BJ (cell line): ENCODE data around the gene MAP10. TPM values are rescaled to one million over a fixed set of nuclear protein-coding genes. Genes with fewer than 3 reads are reported as not detected.

Experiments
- CTCF ChIA-PET: fragments of 350-600 bp; formaldehyde crosslinking; extraction: SDS; loops from one replicate; lab custom pipeline; 2021; ENCODE audit warnings: antibody characterized with exemption, inconsistent platforms; lab: Yijun Ruan, JAX
- POLR2A ChIA-PET: fragments of 300-600 bp; sonication (Branson Sonifier 250); formaldehyde crosslinking; extraction: SDS; loops from one replicate; lab custom pipeline; 2021; ENCODE audit warnings: antibody characterized with exemption; lab: Charles Lee
- DNase-seq: peaks from one replicate; pipeline ENCODE4 v3.0.0-alpha.2; 2011; ENCODE audit warnings: low read depth
- H3K27me3 ChIP-seq: 2 replicates; pipeline ENCODE4 v1.6.0; 2011; ENCODE audit warnings: low read length; ENCODE audit not compliant: control insufficient read depth, insufficient read depth
- H3K36me3 ChIP-seq: 2 replicates; pipeline ENCODE4 v1.5.1; 2011; ENCODE audit warnings: low read length; ENCODE audit not compliant: control insufficient read depth, insufficient read depth
- H3K4me3 ChIP-seq: 2 replicates; pipeline ENCODE4 v1.5.1; 2011; ENCODE audit warnings: low read depth, mild to moderate bottlenecking, control low read depth, low read length
- CTCF ChIP-seq: IDR thresholded peaks from 2 replicates; pipeline ENCODE4 v1.5.1; 2011; ENCODE audit warnings: low read depth, mild to moderate bottlenecking, control low read depth, inconsistent platforms, low read length, moderate library complexity; ENCODE audit not compliant: insufficient read depth
- polyA plus RNA-seq: library from polyadenylated mRNA; depleted of rRNA; stranded (reverse); fragments of >200 nt; gene quantifications from 2 replicates; pipeline ENCODE4 v1.2.3, GENCODE V29; 2011

MAP10 gene
- polyA plus RNA-seq, 1 experiment = 0.52 TPM

GRCh38 chr1:232835166-232835565 is 29.9 kb downstream of the MAP10 start:
- no peak for TF ChIP-seq CTCF
- no peaks in the 10 kb centered on the region for H3K36me3 ChIP-seq
- no peaks in the 10 kb centered on the region; the same call in none of the 2 replicates for H3K27me3 ChIP-seq
- ChIA-PET CTCF (no interaction called here), POLR2A (no interaction called here)
- no peak for DNase-seq
- no peak overlapping the region for H3K4me3 ChIP-seq

DNA sequence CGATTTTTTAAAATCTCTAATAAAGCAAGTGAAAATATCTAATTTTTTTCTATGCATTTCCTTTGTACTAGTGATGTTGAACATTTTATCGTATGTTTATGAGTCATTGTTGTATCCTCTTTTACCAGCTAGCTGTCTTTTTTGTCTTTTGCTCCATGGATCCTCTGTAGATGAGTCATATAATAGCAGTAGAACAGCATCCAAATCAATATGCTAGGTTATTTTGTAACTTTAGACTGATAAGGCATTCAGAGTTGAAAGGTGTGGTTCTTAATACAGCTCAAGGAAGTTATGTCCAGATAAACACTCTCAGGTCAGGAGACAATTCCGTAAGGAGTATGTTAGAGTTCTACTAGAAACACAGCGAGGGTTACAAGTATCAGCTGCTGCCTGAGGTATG is 31.9 kb downstream of the MAP10 start:
- no peaks in the 10 kb centered on the region; the same call in 1 of the 2 replicates for H3K27me3 ChIP-seq
- no peak for DNase-seq
- H3K36me3 ChIP-seq = no peaks in the 10 kb centered on the region
- H3K4me3 ChIP-seq = no peak overlapping the region
- no peak for TF ChIP-seq CTCF
- ChIA-PET POLR2A (no interaction called here), CTCF (no interaction called here)

DNA sequence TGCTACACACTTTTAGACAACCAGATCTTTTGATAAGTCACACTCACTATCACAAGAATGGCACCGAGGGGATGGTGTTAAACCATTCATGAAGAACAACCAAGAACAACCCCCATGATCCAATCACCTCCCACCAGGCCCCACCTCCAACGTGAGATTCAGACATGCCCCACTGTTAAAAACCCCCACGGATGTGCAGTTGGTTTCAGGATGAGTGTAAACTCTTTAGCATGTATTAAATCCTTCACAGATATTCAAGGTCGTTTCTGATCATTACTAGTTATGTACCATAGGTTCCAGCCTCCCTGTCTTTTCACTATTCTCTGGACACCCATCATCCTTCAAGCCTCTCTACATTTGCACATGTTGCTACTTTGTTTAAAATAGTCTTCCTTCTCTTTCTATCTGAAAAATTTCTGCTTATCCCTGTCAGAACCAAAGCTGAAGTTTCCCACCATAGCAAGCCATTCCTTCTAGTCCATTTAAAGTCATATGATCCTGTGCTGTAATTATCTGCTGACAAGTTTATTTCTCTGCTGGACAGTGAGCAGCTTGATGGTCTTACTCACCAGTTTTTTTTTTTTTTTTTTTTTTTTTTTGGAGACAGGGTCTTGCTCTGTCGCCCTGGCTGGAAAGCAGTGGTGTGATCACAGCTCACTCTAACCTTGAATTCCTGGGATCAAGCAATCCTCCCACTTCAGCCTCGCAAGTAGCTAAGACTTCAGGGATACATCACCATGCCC is 36.8 kb downstream of the MAP10 start:
- TF ChIP-seq CTCF = no peak
- Histone ChIP-seq H3K4me3 (no peak overlapping the region), H3K36me3 (no peaks in the 10 kb centered on the region), H3K27me3 (no peaks in the 10 kb centered on the region)
- no peak for DNase-seq
- ChIA-PET CTCF (no interaction called here), POLR2A (no interaction called here)

- TF ChIP-seq CTCF = no peak
- H3K27me3 ChIP-seq = no peaks in the 10 kb centered on the region
- H3K4me3 ChIP-seq = no peak overlapping the region
- H3K36me3 ChIP-seq = no peaks in the 10 kb centered on the region
- DNase-seq = no peak
- POLR2A ChIA-PET = no interaction called here
- CTCF ChIA-PET = no interaction called here
Measured at GRCh38 chr1:232844791-232845190, 39.6 kb downstream of the MAP10 start.

DNA sequence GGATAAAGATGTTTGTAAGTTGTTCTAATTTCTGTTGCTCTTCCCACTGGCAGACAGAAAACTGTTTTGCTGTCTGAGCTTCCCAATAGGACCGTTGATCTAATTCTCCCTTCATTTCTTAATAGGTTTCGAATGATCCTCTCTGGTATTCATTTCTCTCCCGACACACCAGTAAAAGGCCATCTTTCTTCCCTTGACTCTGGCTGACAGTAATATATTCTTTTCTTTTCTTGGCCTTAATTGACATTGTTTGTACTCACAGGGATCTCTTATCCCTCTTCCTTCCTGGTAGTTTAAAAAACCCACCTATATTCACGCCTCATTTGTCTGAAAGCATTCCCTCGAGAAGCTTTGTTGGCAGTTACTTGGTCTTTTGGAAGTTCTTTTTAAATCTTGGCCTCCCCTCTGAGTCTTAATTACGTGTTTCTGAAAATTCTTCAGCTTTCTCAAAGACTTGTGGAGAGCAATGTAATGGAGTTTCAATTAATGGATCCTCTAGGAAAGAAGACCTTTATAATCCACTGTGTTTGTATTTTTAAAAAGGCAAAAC is 40.3 kb downstream of the MAP10 start:
- no peaks in the 10 kb centered on the region for H3K27me3 ChIP-seq
- H3K4me3 ChIP-seq = no peak overlapping the region
- TF ChIP-seq CTCF = no peak
- CTCF ChIA-PET = no interaction called here
- POLR2A ChIA-PET = no interaction called here
- no peak for DNase-seq
- H3K36me3 ChIP-seq = no peaks in the 10 kb centered on the region
